SK-N-MC (cell line): ENCODE results near the gene DIRAS1.

ENCODE experiments used
- EZH2 ChIP-seq: fragments of 200-600 bp; sonication (generic); IDR thresholded peaks from one replicate; pipeline ENCODE4 v1.6.1; 2017; ENCODE audit warnings: antibody characterized with exemption
- FOXP2 ChIP-seq: optimal IDR thresholded peaks from 2 replicates; pipeline ENCODE3; 2011; ENCODE audit warnings: mild to moderate bottlenecking, moderate library complexity; ENCODE audit not compliant: insufficient read depth; ENCODE audit errors: extremely low read length, control extremely low read depth
- POLR2AphosphoS5 ChIP-seq: IDR thresholded peaks from 2 replicates; pipeline ENCODE4 v1.6.1; 2012; ENCODE audit warnings: mild to moderate bottlenecking, low read depth, low read length, borderline replicate concordance

DNA sequence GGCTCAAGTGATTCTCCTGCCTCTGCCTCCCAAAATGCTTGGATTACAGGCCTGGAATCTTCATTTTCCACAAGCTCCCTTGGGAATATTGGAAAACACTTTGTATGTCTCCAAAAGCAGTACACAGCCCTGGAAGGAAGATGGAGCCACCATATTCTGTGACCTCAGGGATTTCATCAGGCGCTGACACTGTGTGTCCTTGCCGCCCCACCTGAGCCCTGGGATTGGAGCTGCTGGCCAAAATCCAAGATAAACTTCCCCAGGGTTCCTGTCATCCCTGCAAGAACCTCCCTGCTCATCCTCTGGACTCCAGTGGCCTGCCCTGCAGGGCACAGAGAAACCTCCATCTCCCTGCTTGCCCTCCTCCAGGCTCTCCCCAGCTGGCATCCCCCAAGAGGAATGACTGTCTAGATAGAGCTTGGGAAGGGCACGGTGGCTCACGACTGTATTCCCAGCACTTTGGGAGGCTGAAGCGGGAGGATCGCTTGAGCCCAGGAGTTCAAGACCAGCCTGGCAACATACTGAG lies 17.4 kb downstream of the DIRAS1 start:
- TF ChIP-seq EZH2 (no peak), POLR2AphosphoS5 (no peak), FOXP2 (no peak)
